ENCODE data around the gene GRAMD4. TPM values are rescaled to one million over a fixed set of nuclear protein-coding genes. Genes with fewer than 3 reads are reported as not detected.

The GRAMD4 gene
- total RNA-seq, 1 donor from 2014 or later: 36.8 TPM

DNA sequence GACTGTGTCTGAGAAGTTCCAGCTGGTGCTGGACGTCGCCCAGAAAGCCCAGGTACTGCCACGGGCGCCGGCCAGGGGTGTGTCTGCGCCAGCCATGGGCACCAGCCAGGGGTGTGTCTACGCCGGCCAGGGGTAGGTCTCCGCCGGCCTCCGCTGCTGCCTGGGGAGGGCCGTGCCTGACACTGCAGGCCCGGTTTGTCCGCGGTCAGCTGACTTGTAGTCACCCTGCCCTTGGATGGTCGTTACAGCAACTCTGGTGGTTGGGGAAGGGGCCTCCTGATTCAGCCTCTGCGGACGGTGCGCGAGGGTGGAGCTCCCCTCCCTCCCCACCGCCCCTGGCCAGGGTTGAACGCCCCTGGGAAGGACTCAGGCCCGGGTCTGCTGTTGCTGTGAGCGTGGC lies 47.9 kb downstream of the GRAMD4 start:
- TF ChIP-seq, protein P1, sequence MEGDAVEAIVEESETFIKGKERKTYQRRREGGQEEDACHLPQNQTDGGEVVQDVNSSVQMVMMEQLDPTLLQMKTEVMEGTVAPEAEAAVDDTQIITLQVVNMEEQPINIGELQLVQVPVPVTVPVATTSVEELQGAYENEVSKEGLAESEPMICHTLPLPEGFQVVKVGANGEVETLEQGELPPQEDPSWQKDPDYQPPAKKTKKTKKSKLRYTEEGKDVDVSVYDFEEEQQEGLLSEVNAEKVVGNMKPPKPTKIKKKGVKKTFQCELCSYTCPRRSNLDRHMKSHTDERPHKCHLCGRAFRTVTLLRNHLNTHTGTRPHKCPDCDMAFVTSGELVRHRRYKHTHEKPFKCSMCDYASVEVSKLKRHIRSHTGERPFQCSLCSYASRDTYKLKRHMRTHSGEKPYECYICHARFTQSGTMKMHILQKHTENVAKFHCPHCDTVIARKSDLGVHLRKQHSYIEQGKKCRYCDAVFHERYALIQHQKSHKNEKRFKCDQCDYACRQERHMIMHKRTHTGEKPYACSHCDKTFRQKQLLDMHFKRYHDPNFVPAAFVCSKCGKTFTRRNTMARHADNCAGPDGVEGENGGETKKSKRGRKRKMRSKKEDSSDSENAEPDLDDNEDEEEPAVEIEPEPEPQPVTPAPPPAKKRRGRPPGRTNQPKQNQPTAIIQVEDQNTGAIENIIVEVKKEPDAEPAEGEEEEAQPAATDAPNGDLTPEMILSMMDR (conservative IDR thresholded peaks at IDR 0.05; ENCODE audit: low read depth, low read length): no peak
- no peak for DNase-seq (ENCODE audit: low read depth)
- no peak overlapping the region for H3K4me3 ChIP-seq (ENCODE audit: low read depth, low read length)

- DNase-seq (ENCODE audit: low read depth): no peak
- H3K4me3 ChIP-seq (ENCODE audit: low read depth, low read length): no peak overlapping the region
- TF ChIP-seq, protein P1 (conservative IDR thresholded peaks at IDR 0.05; ENCODE audit: low read depth, low read length): no peak
Observed at GRCh38 chr22:46669201-46669600, 49.0 kb downstream of the GRAMD4 start.

DNA sequence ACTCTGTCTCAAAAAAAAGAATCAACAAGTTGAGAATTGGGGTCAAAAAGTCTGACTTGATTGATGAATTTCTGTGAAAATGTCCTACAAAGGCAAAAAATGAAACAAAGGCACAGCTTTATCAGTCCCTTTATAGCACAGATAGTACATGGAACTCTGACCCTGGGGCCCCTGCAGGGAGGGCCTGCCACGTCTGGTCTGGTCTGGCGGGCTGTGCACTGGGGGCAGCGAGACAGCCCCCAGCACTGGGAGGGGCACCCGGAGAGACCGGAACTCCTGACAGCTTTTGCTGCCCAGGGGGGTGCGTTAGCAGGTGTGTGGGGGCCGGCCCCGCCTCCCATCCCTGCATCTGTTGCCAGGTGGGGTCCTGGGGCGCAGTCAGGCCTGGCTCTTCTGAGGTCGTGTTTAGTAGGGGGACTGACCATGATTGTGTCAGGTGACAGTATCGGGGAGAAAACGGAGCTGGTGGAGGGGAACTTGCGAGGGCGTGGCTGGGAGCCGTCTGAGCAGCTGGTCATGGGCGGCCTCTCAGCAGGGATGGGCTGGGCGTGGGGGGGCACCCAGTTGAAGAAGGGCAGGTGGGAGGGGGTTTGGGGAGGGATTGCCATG lies 51.7 kb downstream of the GRAMD4 start:
- no peak for DNase-seq (ENCODE audit: low read depth)
- TF ChIP-seq, protein P1 (conservative IDR thresholded peaks at IDR 0.05; ENCODE audit: low read depth, low read length): no peak
- H3K4me3 ChIP-seq (ENCODE audit: low read depth, low read length): no peak overlapping the region

- TF ChIP-seq, protein P1 (conservative IDR thresholded peaks at IDR 0.05; ENCODE audit: low read depth, low read length): no peak
- H3K4me3 ChIP-seq (ENCODE audit: low read depth, low read length): no peak overlapping the region
- no peak for DNase-seq (ENCODE audit: low read depth)
Observed at GRCh38 chr22:46672731-46673130, 52.5 kb downstream of the GRAMD4 start.

- DNase-seq (ENCODE audit: low read depth): no peak
- TF ChIP-seq, protein P1 (conservative IDR thresholded peaks at IDR 0.05; ENCODE audit: low read depth, low read length): no peak
- no peak overlapping the region for H3K4me3 ChIP-seq (ENCODE audit: low read depth, low read length)
Observed at GRCh38 chr22:46673205-46673604, 53.0 kb downstream of the GRAMD4 start.

DNA sequence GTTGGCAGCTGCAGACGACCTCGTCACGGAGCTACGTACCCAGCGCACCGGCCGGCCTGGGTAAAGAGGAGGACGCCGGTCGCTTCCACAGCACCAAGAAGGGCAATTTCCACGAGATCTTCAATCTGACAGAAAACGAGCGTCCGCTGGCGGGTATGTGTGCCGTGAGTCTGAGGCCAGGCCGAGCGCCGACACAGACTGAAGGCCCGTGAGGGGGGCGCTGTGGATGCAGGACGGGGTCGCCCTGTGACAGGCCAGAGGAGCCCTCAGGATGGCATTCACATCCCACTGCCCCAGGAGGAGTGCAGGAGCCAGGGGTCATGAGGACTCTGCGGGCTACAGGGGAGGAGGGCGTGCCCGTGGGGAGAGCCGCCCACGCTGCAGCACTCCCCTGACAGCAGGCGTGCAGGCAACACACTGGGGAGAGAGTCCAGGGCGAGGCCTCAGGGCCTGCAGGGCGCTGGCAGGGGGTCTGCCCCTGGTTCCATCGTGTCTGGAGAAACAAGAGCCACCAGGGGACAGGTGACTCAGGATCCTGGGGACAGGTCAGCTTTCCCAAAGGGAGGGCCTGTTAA lies 53.6 kb downstream of the GRAMD4 start:
- TF ChIP-seq, protein P1 (conservative IDR thresholded peaks at IDR 0.05; ENCODE audit: low read depth, low read length): no peak
- no peak overlapping the region for H3K4me3 ChIP-seq (ENCODE audit: low read depth, low read length)
- DNase-seq (ENCODE audit: low read depth): no peak

DNA sequence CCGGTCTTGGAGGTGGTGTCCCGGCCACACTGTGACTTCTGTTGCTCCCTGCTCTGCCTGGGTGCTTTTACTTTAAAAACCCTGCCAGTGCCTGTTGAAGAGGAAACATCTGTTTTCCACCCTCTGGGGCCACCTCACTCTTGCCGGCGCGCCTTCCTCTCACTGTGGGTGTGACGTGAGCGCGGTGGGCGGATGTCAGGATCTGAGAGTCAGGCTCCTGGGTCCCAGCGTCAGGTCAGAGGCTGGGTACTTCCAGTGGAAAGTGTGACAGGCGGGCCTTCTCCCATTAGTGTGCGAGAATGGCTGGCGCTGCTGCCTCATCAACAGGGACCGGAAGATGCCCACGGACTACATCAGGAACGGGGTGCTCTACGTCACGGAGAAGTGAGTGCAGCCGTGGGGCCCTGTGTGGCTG lies 54.2 kb downstream of the GRAMD4 start:
- TF ChIP-seq, protein P1 (conservative IDR thresholded peaks at IDR 0.05; ENCODE audit: low read depth, low read length): no peak
- no peak for DNase-seq (ENCODE audit: low read depth)
- no peak overlapping the region for H3K4me3 ChIP-seq (ENCODE audit: low read depth, low read length)
